H1 (cell line): ENCODE data around the gene FAT1. TPM values are rescaled to one million over a fixed set of nuclear protein-coding genes. Genes with fewer than 3 reads are reported as not detected.

Experiments used
- CTCF ChIA-PET: fragments of 300-600 bp; sonication (Branson Sonifier 250); formaldehyde crosslinking; loops from one replicate; lab custom pipeline; 2021; ENCODE audit not compliant: partially characterized antibody; lab: Charles Lee
- POLR2A ChIA-PET: fragments of 300-600 bp; sonication (Branson Sonifier 250); formaldehyde crosslinking; loops from one replicate; lab custom pipeline; 2021; ENCODE audit warnings: inconsistent platforms; ENCODE audit not compliant: partially characterized antibody; lab: Charles Lee
- DNase-seq, 2 experiments: peaks; one replicate each; pipeline versions ENCODE4 v3.0.0 to v3.0.0-alpha.2; 2010 to 2022; ENCODE audit warnings: low spot score in 2 of 2, low read depth in 1 of 2, mixed read lengths in 1 of 2
- FAIRE-seq: peaks from 2 replicates; lab custom pipeline; 2011; peaks lifted over from hg19 to GRCh38; lab: Jason Lieb, UNC
- H2AFZ ChIP-seq: 2 replicates; pipeline ENCODE4 v1.8.1; 2012; ENCODE audit warnings: low read length, inconsistent platforms
- H2AK5ac ChIP-seq: 2 replicates; pipeline ENCODE4 v1.6.1; 2013; ENCODE audit warnings: low read depth, low read length
- H2BK120ac ChIP-seq: replicated peaks from 2 replicates; pipeline ENCODE3; 2013; ENCODE audit warnings: low read depth, low read length, inconsistent platforms
- H2BK12ac ChIP-seq: 2 replicates; pipeline ENCODE4 v1.6.1; 2013; ENCODE audit warnings: low read depth, low read length
- H2BK15ac ChIP-seq: 2 replicates; pipeline ENCODE4 v1.6.1; 2013; ENCODE audit warnings: low read length
- H2BK20ac ChIP-seq: 2 replicates; pipeline ENCODE4 v1.6.1; 2013; ENCODE audit warnings: low read length
- H2BK5ac ChIP-seq: 2 replicates; pipeline ENCODE4 v1.6.1; 2013; ENCODE audit warnings: low read depth, low read length
- H3K14ac ChIP-seq: 2 replicates; pipeline ENCODE4 v1.6.1; 2013; ENCODE audit warnings: inconsistent platforms; ENCODE audit not compliant: insufficient read length
- H3K18ac ChIP-seq: 2 replicates; pipeline ENCODE4 v1.6.1; 2013; ENCODE audit warnings: low read length; ENCODE audit errors: extremely low read depth
- H3K23ac ChIP-seq: 2 replicates; pipeline ENCODE4 v1.6.1; 2013; ENCODE audit warnings: inconsistent platforms; ENCODE audit not compliant: insufficient read length
- H3K23me2 ChIP-seq: 2 replicates; pipeline ENCODE4 v1.6.1; 2013; ENCODE audit warnings: low read depth, low read length
- H3K27ac ChIP-seq: 2 replicates; pipeline ENCODE4 v1.6.1; 2011; ENCODE audit warnings: low read depth, low read length, inconsistent platforms
- H3K27me3 ChIP-seq, 4 experiments: replicated peaks in 1 of 4; 1 replicate in 1 of 4; 2 replicates in 3 of 4; pipeline versions ENCODE4 v1.6.1 to v1.8.1; 2011 to 2013; ENCODE audit warnings: low read length in 3 of 4, mild to moderate bottlenecking in 3 of 4, inconsistent platforms in 2 of 4, mixed read lengths in 2 of 4, moderate library complexity in 1 of 4; ENCODE audit not compliant: control insufficient read depth in 3 of 4, insufficient read depth in 3 of 4; ENCODE audit errors: extremely low read depth in 1 of 4
- H3K36me3 ChIP-seq, 4 experiments: 2 replicates each; pipeline versions ENCODE4 v1.6.1 to v1.8.1; 2011 to 2013; ENCODE audit warnings: mild to moderate bottlenecking in 4 of 4, low read length in 3 of 4, moderate library complexity in 2 of 4, control low read depth in 1 of 4, inconsistent platforms in 1 of 4; ENCODE audit not compliant: insufficient read depth in 4 of 4, control insufficient read depth in 2 of 4
- H3K4ac ChIP-seq: replicated peaks from 2 replicates; pipeline ENCODE3; 2013; ENCODE audit warnings: low read length, low read depth, mixed read lengths, inconsistent platforms; ENCODE audit not compliant: insufficient read length
- H3K4me1 ChIP-seq, 4 experiments: replicated peaks in 1 of 4; 1 replicate in 1 of 4; 2 replicates in 3 of 4; pipeline versions ENCODE4 v1.6.1 to v1.8.1; 2011 to 2013; ENCODE audit warnings: low read length in 3 of 4, inconsistent platforms in 2 of 4, mixed read lengths in 1 of 4; ENCODE audit not compliant: insufficient read depth in 4 of 4, control insufficient read depth in 3 of 4
- H3K4me2 ChIP-seq, 2 experiments: 2 replicates each; pipeline versions ENCODE4 v1.6.1 to v1.8.1; 2011 to 2013; ENCODE audit warnings: low read depth in 2 of 2, low read length in 2 of 2, control low read depth in 1 of 2, inconsistent platforms in 1 of 2, mild to moderate bottlenecking in 1 of 2; ENCODE audit not compliant: insufficient read depth in 1 of 2
- H3K4me3 ChIP-seq, 4 experiments: fragments of 200-600, 300-600 bp in 1 of 4; sonication (generic), shearing (Covaris generic), sonication (Bioruptor Twin) in 1 of 4; 2 replicates each; pipeline versions ENCODE4 v1.5.1 to v1.8.1; 2011 to 2016; ENCODE audit warnings: low read length in 4 of 4, low read depth in 3 of 4, control low read depth in 2 of 4, inconsistent platforms in 2 of 4, mild to moderate bottlenecking in 2 of 4, mixed read lengths in 1 of 4, moderate library complexity in 1 of 4; ENCODE audit not compliant: insufficient read depth in 2 of 4; ENCODE audit errors: extremely low read depth in 1 of 4
- H3K56ac ChIP-seq: replicated peaks from 2 replicates; pipeline ENCODE3; 2013; ENCODE audit warnings: low read depth, mild to moderate bottlenecking, mixed read lengths, low read length, inconsistent platforms; ENCODE audit not compliant: insufficient read length
- H3K79me1 ChIP-seq: 2 replicates; pipeline ENCODE4 v1.6.1; 2013; ENCODE audit warnings: low read depth, low read length, control low read depth
- H3K79me2 ChIP-seq, 2 experiments: 2 replicates each; pipeline versions ENCODE4 v1.6.1 to v1.8.1; 2012 to 2013; ENCODE audit warnings: low read length in 2 of 2, mild to moderate bottlenecking in 2 of 2, inconsistent platforms in 1 of 2; ENCODE audit not compliant: insufficient read depth in 2 of 2, control insufficient read depth in 1 of 2
- H3K9ac ChIP-seq, 4 experiments: replicated peaks in 1 of 4; 1 replicate in 1 of 4; 2 replicates in 3 of 4; pipeline versions ENCODE4 v1.6.1 to v1.8.1; 2011 to 2013; ENCODE audit warnings: low read depth in 3 of 4, low read length in 3 of 4, control low read depth in 2 of 4, mild to moderate bottlenecking in 2 of 4, moderate library complexity in 2 of 4, inconsistent platforms in 1 of 4; ENCODE audit errors: extremely low read depth in 1 of 4
- H3K9me3 ChIP-seq, 2 experiments: 2 replicates each; pipeline versions ENCODE4 v1.6.1 to v1.8.1; 2012 to 2013; ENCODE audit warnings: mild to moderate bottlenecking in 2 of 2, moderate library complexity in 2 of 2, control low read depth in 1 of 2, inconsistent platforms in 1 of 2, low read depth in 1 of 2, low read length in 1 of 2, mixed read lengths in 1 of 2; ENCODE audit not compliant: insufficient read depth in 2 of 2
- H4K20me1 ChIP-seq, 2 experiments: replicated peaks in 1 of 2; 2 replicates each; pipeline versions ENCODE3 to v1.8.1; 2011 to 2013; ENCODE audit warnings: inconsistent platforms in 2 of 2, low read length in 2 of 2, mild to moderate bottlenecking in 1 of 2; ENCODE audit not compliant: insufficient read depth in 2 of 2, control insufficient read depth in 1 of 2
- H4K5ac ChIP-seq: 2 replicates; pipeline ENCODE4 v1.6.1; 2013; ENCODE audit warnings: low read length, low read depth, mixed read lengths, inconsistent platforms; ENCODE audit not compliant: insufficient read length
- H4K8ac ChIP-seq: 2 replicates; pipeline ENCODE4 v1.8.0; 2013; ENCODE audit warnings: mild to moderate bottlenecking, moderate library complexity, low read length, inconsistent platforms; ENCODE audit not compliant: insufficient read depth; ENCODE audit errors: extremely low read depth
- H4K91ac ChIP-seq: replicated peaks from 2 replicates; pipeline ENCODE3; 2013; ENCODE audit warnings: low read length, mixed read lengths, inconsistent platforms; ENCODE audit not compliant: insufficient read length
- BRCA1 ChIP-seq: IDR thresholded peaks from 2 replicates; pipeline ENCODE4 v1.6.1; 2012; ENCODE audit warnings: low read depth, low read length, improper control_type of control experiment
- CEBPB ChIP-seq: IDR thresholded peaks from 2 replicates; pipeline ENCODE4 v1.6.1; 2012; ENCODE audit warnings: low read depth, low read length
- FOSL1 ChIP-seq: IDR thresholded peaks from 2 replicates; pipeline ENCODE4 v1.6.1; 2011; ENCODE audit warnings: mild to moderate bottlenecking, low read depth, low read length, moderate library complexity; ENCODE audit not compliant: insufficient read depth
- GABPA ChIP-seq: IDR thresholded peaks from 2 replicates; pipeline ENCODE4 v1.6.1; 2011; ENCODE audit warnings: mild to moderate bottlenecking, low read length, moderate library complexity, borderline replicate concordance; ENCODE audit not compliant: insufficient read depth
- JUND ChIP-seq: IDR thresholded peaks from 2 replicates; pipeline ENCODE4 v1.6.1; 2011; ENCODE audit warnings: mild to moderate bottlenecking, improper control_type of control experiment, low read length
- PHF8 ChIP-seq: fragments of 200-600 bp; sonication (generic); conservative IDR thresholded peaks from 2 replicates; pipeline ENCODE4 v1.7.1; 2012; ENCODE audit warnings: low read depth, mild to moderate bottlenecking, inconsistent platforms, low read length, moderate library complexity
- RBBP5 ChIP-seq: IDR thresholded peaks from 2 replicates; pipeline ENCODE4 v1.7.1; 2012; ENCODE audit warnings: low read depth, mild to moderate bottlenecking, inconsistent platforms, low read length, moderate library complexity, borderline replicate concordance
- RFX5 ChIP-seq: IDR thresholded peaks from 2 replicates; pipeline ENCODE4 v1.6.1; 2011; ENCODE audit warnings: low read depth, low read length, improper control_type of control experiment, borderline replicate concordance
- RNF2 ChIP-seq: fragments of 200-900, 300-1000 bp; sonication (generic); IDR thresholded peaks from 2 replicates; pipeline ENCODE4 v1.7.1; 2016; ENCODE audit warnings: borderline replicate concordance, low read depth, mild to moderate bottlenecking, antibody characterized with exemption, low read length; ENCODE audit not compliant: poor library complexity, severe bottlenecking; ENCODE audit errors: missing control alignments
- SRF ChIP-seq: IDR thresholded peaks from 2 replicates; pipeline ENCODE4 v1.6.1; 2011; ENCODE audit warnings: mild to moderate bottlenecking, low read depth, low read length, moderate library complexity
- TCF12 ChIP-seq: IDR thresholded peaks from 2 replicates; pipeline ENCODE4 v1.6.1; 2011; ENCODE audit warnings: low read depth, mild to moderate bottlenecking, low read length
- WGBS, 2 experiments: shearing (Covaris generic) in 1 of 2; methylation state at CpG; one replicate each; pipeline versions ENCODE4 v1.1.6 to v1.1.7; 2013 to 2015; ENCODE audit warnings: low lambda C conversion rate in 2 of 2, mixed read lengths in 2 of 2, inconsistent platforms in 1 of 2, low coverage in 1 of 2, missing lambda C conversion rate in 1 of 2; ENCODE audit not compliant: insufficient replicate concordance in 2 of 2, insufficient coverage in 1 of 2, insufficient read length in 1 of 2; ENCODE audit errors: extremely low coverage in 1 of 2, missing lambda C conversion rate in 1 of 2; 5-methylcytosine and 5-hydroxymethylcytosine counted together
- polyA plus RNA-seq, 7 experiments: library from polyadenylated mRNA; depleted of rRNA in 3 of 7; stranded (reverse) in 5 of 7; unstranded in 2 of 7; fragments of >200 nt in 5 of 7; fragments of 200-250 nt in 2 of 7; gene quantifications; 1 replicate in 5 of 7; 2 replicates in 1 of 7; 4 replicates in 1 of 7; pipeline versions ENCODE4 v1.2.1 to v1.2.3, GENCODE V29; 2011 to 2013; ENCODE audit warnings: missing spikeins in 2 of 7, mixed read lengths in 2 of 7
- total RNA-seq: library from RNA; stranded (reverse); fragmentation: NEBNext Ultra II Directional; extraction: Animal tissue kit (Norgen Biotek cat#: 25700); gene quantifications from 2 replicates; pipeline ENCODE4 v1.2.1, GENCODE V29; 2021
- TF ChIP-seq, protein P1 (sequence below), 3 experiments: IDR thresholded peaks; 1 replicate in 2 of 3; 2 replicates in 1 of 3; pipeline versions ENCODE4 v1.5.1 to v1.6.1; 2011; ENCODE audit warnings: low read length in 3 of 3, mild to moderate bottlenecking in 3 of 3, inconsistent platforms in 2 of 3, low read depth in 1 of 3, moderate library complexity in 1 of 3; ENCODE audit not compliant: insufficient read depth in 1 of 3; ENCODE audit errors: control extremely low read depth in 1 of 3

FAT1 gene
- total and polyA plus RNA-seq, 2 of the 8 experiments (the other 6 are each of a cell fraction or from before 2014, with no cell fraction given): 94.4 to 137 TPM

DNA sequence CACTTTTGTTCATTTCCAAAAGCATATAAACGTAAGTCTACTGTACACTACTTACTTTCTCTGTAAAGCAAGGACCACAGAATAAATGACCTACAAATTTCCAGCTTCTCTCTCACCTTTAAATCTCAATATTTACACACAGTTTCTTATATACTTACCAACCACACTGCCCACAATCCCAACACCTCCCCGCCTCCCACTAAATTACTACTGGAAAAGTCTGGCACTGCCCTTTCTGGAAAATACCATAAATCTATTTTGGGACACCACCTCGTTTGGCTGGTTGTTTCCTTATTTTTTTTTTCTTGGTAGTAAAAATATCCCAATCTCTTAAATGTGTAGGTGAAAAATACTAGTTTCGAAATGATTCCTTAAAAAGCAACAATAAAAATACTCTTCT is 19.6 kb downstream of the FAT1 start:
- H3K14ac ChIP-seq: no peak overlapping the region
- POLR2A ChIA-PET: no interaction called here
- peaks cover 23% of the 10 kb centered on the region for H3K79me1 ChIP-seq
- WGBS, 2 experiments: 93% methylated on average over 4 of the region's 4 CpGs; no CpG with 5 or more reads in 1 of the 2 experiments
- H3K9ac ChIP-seq: no peak overlapping the region
- no peak overlapping the region for H4K91ac ChIP-seq
- H2BK120ac ChIP-seq: no peak overlapping the region
- peaks cover 28 to 61% (median 35%) of the 10 kb centered on the region in 4 experiments for H3K36me3 ChIP-seq
- H3K9me3 ChIP-seq: no peaks in the 10 kb centered on the region
- no peak overlapping the region for H2BK12ac ChIP-seq
- H3K4me3 ChIP-seq: no peak overlapping the region
- no peak overlapping the region for H2BK20ac ChIP-seq
- no peak overlapping the region for H3K4me2 ChIP-seq
- H2AK5ac ChIP-seq: no peak overlapping the region
- FAIRE-seq (no peak), DNase-seq (no peak)
- H3K4ac ChIP-seq: no peak overlapping the region
- CTCF ChIA-PET: no interaction called here
- no peak overlapping the region for H3K18ac ChIP-seq
- H3K23ac ChIP-seq: no peak overlapping the region
- no peak overlapping the region for H4K8ac ChIP-seq
- H3K27ac ChIP-seq: no peak overlapping the region
- H4K5ac ChIP-seq: no peak overlapping the region
- no peak overlapping the region for H2BK5ac ChIP-seq
- H3K4me1 ChIP-seq: peaks cover 12 to 29% (median 25%) of the 10 kb centered on the region in 4 experiments
- H4K20me1 ChIP-seq: peaks cover 14 to 51% of the 10 kb centered on the region in 2 experiments
- no peak overlapping the region for H2AFZ ChIP-seq
- H3K56ac ChIP-seq: no peak overlapping the region
- H3K27me3 ChIP-seq: no peaks in the 10 kb centered on the region
- H3K23me2 ChIP-seq: no peaks in the 10 kb centered on the region
- H3K79me2 ChIP-seq: peaks cover 38 to 97% of the 10 kb centered on the region in 2 experiments
- H2BK15ac ChIP-seq: no peak overlapping the region
- no peak for TF ChIP-seq RNF2
- TF ChIP-seq TCF12: no peak
- TF ChIP-seq CEBPB: no peak
- TF ChIP-seq GABPA: no peak
- no peak for TF ChIP-seq JUND
- no peak for TF ChIP-seq SRF
- TF ChIP-seq, protein P1, sequence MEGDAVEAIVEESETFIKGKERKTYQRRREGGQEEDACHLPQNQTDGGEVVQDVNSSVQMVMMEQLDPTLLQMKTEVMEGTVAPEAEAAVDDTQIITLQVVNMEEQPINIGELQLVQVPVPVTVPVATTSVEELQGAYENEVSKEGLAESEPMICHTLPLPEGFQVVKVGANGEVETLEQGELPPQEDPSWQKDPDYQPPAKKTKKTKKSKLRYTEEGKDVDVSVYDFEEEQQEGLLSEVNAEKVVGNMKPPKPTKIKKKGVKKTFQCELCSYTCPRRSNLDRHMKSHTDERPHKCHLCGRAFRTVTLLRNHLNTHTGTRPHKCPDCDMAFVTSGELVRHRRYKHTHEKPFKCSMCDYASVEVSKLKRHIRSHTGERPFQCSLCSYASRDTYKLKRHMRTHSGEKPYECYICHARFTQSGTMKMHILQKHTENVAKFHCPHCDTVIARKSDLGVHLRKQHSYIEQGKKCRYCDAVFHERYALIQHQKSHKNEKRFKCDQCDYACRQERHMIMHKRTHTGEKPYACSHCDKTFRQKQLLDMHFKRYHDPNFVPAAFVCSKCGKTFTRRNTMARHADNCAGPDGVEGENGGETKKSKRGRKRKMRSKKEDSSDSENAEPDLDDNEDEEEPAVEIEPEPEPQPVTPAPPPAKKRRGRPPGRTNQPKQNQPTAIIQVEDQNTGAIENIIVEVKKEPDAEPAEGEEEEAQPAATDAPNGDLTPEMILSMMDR (IDR thresholded peaks at IDR 0.05; ENCODE audit: control extremely low read depth in 1 of 3, insufficient read depth in 1 of 3, low read depth in 1 of 3, low read length in 3 of 3): no peak
- no peak for TF ChIP-seq PHF8
- no peak for TF ChIP-seq RFX5
- no peak for TF ChIP-seq BRCA1
- TF ChIP-seq FOSL1: no peak
- TF ChIP-seq RBBP5: no peak
